ENCODE data around the gene NADSYN1.
"Not testable (repeated sequence)": the region's sequence is repeated elsewhere in the genome, so short reads cannot be mapped to it uniquely, and the experiment has no call there.

NADSYN1 gene

GRCh38 chr11:71518506-71519471 is 65.8 kb downstream of the NADSYN1 start:
- H3K27ac ChIP-seq = no peak overlapping the region

GRCh38 chr11:71519546-71519945 is 66.5 kb downstream of the NADSYN1 start:
- no peak overlapping the region for H3K4me3 ChIP-seq (ENCODE audit: low read depth, low read length)
- no peaks in the 10 kb centered on the region for H3K4me1 ChIP-seq
- no peaks in the 10 kb centered on the region for H3K9me3 ChIP-seq (ENCODE audit: control insufficient read depth, low read length)
- H3K4me2 ChIP-seq (ENCODE audit: low read length) = no peak overlapping the region
- H2AFZ ChIP-seq = no peak overlapping the region
- H3K27ac ChIP-seq = no peak overlapping the region
- no peaks in the 10 kb centered on the region for H3K36me3 ChIP-seq (ENCODE audit: control insufficient read depth, insufficient read depth, low read length)
- no peaks in the 10 kb centered on the region for H3K27me3 ChIP-seq (ENCODE audit: control insufficient read depth, insufficient read depth, low read length)
- TF ChIP-seq CTCF (IDR thresholded peaks at IDR 0.05) = no peak
- no peaks in the 10 kb centered on the region for H3K79me2 ChIP-seq
- H3K9ac ChIP-seq = no peak overlapping the region

More at GRCh38 chr11:71518506-71519471, 65.8 kb downstream of the NADSYN1 start:
- no peak overlapping the region for H2AFZ ChIP-seq
- no peak overlapping the region for H3K9ac ChIP-seq
- H3K27me3 ChIP-seq (ENCODE audit: control insufficient read depth, insufficient read depth, low read length) = no peaks in the 10 kb centered on the region
- no peak overlapping the region for H3K4me2 ChIP-seq (ENCODE audit: low read length)
- no peaks in the 10 kb centered on the region for H3K79me2 ChIP-seq
- H3K4me1 ChIP-seq = no peaks in the 10 kb centered on the region
- TF ChIP-seq CTCF (IDR thresholded peaks at IDR 0.05) = no peak
- no peaks in the 10 kb centered on the region for H3K36me3 ChIP-seq (ENCODE audit: control insufficient read depth, insufficient read depth, low read length)
- H3K9me3 ChIP-seq (ENCODE audit: control insufficient read depth, low read length) = no peaks in the 10 kb centered on the region
- no peak overlapping the region for H3K4me3 ChIP-seq (ENCODE audit: low read depth, low read length)

GRCh38 chr11:71525188-71525937 is 72.4 kb downstream of the NADSYN1 start:
- Histone ChIP-seq H3K9me3 (ENCODE audit: control insufficient read depth, low read length) (no peaks in the 10 kb centered on the region), H3K27me3 (ENCODE audit: control insufficient read depth, insufficient read depth, low read length) (no peaks in the 10 kb centered on the region), H3K27ac (no peak overlapping the region), H2AFZ (no peak overlapping the region), H3K4me1 (no peaks in the 10 kb centered on the region), H3K79me2 (no peaks in the 10 kb centered on the region), H3K4me2 (ENCODE audit: low read length) (no peak overlapping the region), H3K9ac (no peak overlapping the region), H3K36me3 (ENCODE audit: control insufficient read depth, insufficient read depth, low read length) (no peaks in the 10 kb centered on the region), H3K4me3 (ENCODE audit: low read depth, low read length) (no peak overlapping the region)
- no peak for TF ChIP-seq CTCF (IDR thresholded peaks at IDR 0.05)

GRCh38 chr11:71525938-71526495 is 73.0 kb downstream of the NADSYN1 start:
- Histone ChIP-seq H3K9me3 (ENCODE audit: control insufficient read depth, low read length) (no peaks in the 10 kb centered on the region), H3K4me2 (ENCODE audit: low read length) (no peak overlapping the region), H3K36me3 (ENCODE audit: control insufficient read depth, insufficient read depth, low read length) (no peaks in the 10 kb centered on the region), H3K27ac (no peak overlapping the region), H3K4me1 (no peaks in the 10 kb centered on the region), H3K9ac (no peak overlapping the region), H3K4me3 (ENCODE audit: low read depth, low read length) (no peak overlapping the region), H3K79me2 (no peaks in the 10 kb centered on the region), H3K27me3 (ENCODE audit: control insufficient read depth, insufficient read depth, low read length) (no peaks in the 10 kb centered on the region), H2AFZ (no peak overlapping the region)
- no peak for TF ChIP-seq CTCF (IDR thresholded peaks at IDR 0.05)

GRCh38 chr11:71526796-71527575 is 74.0 kb downstream of the NADSYN1 start, which contains the start of gene KRTAP5-7:
KRTAP5-7 (plus strand) TSS chr11:71527267; CDS start chr11:71527301, 34 bp downstream.
- H3K9me3 ChIP-seq (ENCODE audit: control insufficient read depth, low read length); H3K27me3 ChIP-seq (ENCODE audit: control insufficient read depth, insufficient read depth, low read length); H3K4me2 ChIP-seq (ENCODE audit: low read length); H3K36me3 ChIP-seq (ENCODE audit: control insufficient read depth, insufficient read depth, low read length); H3K79me2 ChIP-seq; H3K4me1 ChIP-seq; H2AFZ ChIP-seq; H3K9ac ChIP-seq; H3K27ac ChIP-seq; H3K4me3 ChIP-seq (ENCODE audit: low read depth, low read length): not testable (repeated sequence)
